ENCODE measurements around the gene DTD2.

GRCh38 chr14:31403707-31404106 lies 53.6 kb downstream of the DTD2 start:
- no peak for TF ChIP-seq TAF1 (IDR thresholded peaks at IDR 0.05; ENCODE audit: borderline replicate concordance, insufficient read depth, low read length)
- TF ChIP-seq, protein P1, sequence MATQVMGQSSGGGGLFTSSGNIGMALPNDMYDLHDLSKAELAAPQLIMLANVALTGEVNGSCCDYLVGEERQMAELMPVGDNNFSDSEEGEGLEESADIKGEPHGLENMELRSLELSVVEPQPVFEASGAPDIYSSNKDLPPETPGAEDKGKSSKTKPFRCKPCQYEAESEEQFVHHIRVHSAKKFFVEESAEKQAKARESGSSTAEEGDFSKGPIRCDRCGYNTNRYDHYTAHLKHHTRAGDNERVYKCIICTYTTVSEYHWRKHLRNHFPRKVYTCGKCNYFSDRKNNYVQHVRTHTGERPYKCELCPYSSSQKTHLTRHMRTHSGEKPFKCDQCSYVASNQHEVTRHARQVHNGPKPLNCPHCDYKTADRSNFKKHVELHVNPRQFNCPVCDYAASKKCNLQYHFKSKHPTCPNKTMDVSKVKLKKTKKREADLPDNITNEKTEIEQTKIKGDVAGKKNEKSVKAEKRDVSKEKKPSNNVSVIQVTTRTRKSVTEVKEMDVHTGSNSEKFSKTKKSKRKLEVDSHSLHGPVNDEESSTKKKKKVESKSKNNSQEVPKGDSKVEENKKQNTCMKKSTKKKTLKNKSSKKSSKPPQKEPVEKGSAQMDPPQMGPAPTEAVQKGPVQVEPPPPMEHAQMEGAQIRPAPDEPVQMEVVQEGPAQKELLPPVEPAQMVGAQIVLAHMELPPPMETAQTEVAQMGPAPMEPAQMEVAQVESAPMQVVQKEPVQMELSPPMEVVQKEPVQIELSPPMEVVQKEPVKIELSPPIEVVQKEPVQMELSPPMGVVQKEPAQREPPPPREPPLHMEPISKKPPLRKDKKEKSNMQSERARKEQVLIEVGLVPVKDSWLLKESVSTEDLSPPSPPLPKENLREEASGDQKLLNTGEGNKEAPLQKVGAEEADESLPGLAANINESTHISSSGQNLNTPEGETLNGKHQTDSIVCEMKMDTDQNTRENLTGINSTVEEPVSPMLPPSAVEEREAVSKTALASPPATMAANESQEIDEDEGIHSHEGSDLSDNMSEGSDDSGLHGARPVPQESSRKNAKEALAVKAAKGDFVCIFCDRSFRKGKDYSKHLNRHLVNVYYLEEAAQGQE (IDR thresholded peaks at IDR 0.05; ENCODE audit: insufficient read depth in 1 of 2, low read depth in 2 of 2, low read length in 2 of 2): no peak
- TF ChIP-seq POLR2AphosphoS5 (IDR thresholded peaks at IDR 0.05; ENCODE audit: low read depth, low read length): no peak

Data from PFSK-1 (cell line).